HepG2 (cell line): ENCODE data around the gene HLA-DOA. TPM values are rescaled to one million over a fixed set of nuclear protein-coding genes. Genes with fewer than 3 reads are reported as not detected.

Experiments used
- CBX5 ChIP-seq: sonication (generic); formaldehyde crosslinking; IDR thresholded peaks from 2 replicates; pipeline ENCODE4 v1.4.0; 2020; ENCODE audit warnings: missing genetic modification reagents, borderline replicate concordance
- CEBPB ChIP-seq: IDR thresholded peaks from 2 replicates; pipeline ENCODE4 v1.6.1; 2011; ENCODE audit warnings: low read depth, low read length, improper control_type of control experiment, borderline replicate concordance
- MYNN ChIP-seq: sonication (generic); formaldehyde crosslinking; IDR thresholded peaks from 2 replicates; pipeline ENCODE4 v1.4.0; 2020; ENCODE audit warnings: mild to moderate bottlenecking, low read depth, missing genetic modification reagents
- PHF8 ChIP-seq: sonication (generic); formaldehyde crosslinking; IDR thresholded peaks from 2 replicates; pipeline ENCODE4 v1.5.0; 2020; ENCODE audit warnings: missing genetic modification reagents
- XRCC5 ChIP-seq: fragments of 200-400 bp; formaldehyde crosslinking; optimal IDR thresholded peaks from 2 replicates; pipeline ENCODE3; 2017; ENCODE audit warnings: mild to moderate bottlenecking, low read length
- YEATS2 ChIP-seq: sonication (generic); formaldehyde crosslinking; IDR thresholded peaks from 2 replicates; pipeline ENCODE4 v1.4.0; 2020; ENCODE audit warnings: missing genetic modification reagents, borderline replicate concordance
- ZNF451 ChIP-seq: sonication (generic); formaldehyde crosslinking; IDR thresholded peaks from 2 replicates; pipeline ENCODE4 v1.5.0; 2020; ENCODE audit warnings: mild to moderate bottlenecking, missing genetic modification reagents
- polyA plus RNA-seq, 8 experiments: library from polyadenylated mRNA; depleted of rRNA in 3 of 8; stranded (reverse) in 7 of 8; unstranded in 1 of 8; fragments of >200 nt; fragmentation: Illumina TruSeq in 4 of 8; extraction: Trizol in 4 of 8; gene quantifications; 2 replicates each; pipeline versions ENCODE4 v1.2.1 to v1.2.3, GENCODE V29; 2011 to 2016; ENCODE audit warnings: low read depth in 4 of 8, missing spikeins in 1 of 8, mixed read lengths in 1 of 8; ENCODE audit not compliant: insufficient read depth in 1 of 8
- total RNA-seq, 5 experiments: library from RNA; depleted of rRNA; stranded (reverse); fragments of >200 nt; fragmentation: Illumina TruSeq; extraction: Trizol; gene quantifications; 2 replicates each; pipeline ENCODE4 v1.2.3, GENCODE V29; 2016; ENCODE audit warnings: low read depth in 1 of 5
- TF ChIP-seq, protein P1 (sequence below): sonication (generic); formaldehyde crosslinking; IDR thresholded peaks from 2 replicates; pipeline ENCODE4 v1.4.0; 2020; ENCODE audit warnings: missing genetic modification reagents, borderline replicate concordance
- TF ChIP-seq, protein P2 (sequence below): sonication (generic); formaldehyde crosslinking; IDR thresholded peaks from 2 replicates; pipeline ENCODE4 v1.8.1; 2023; ENCODE audit warnings: missing genetic modification reagents, mild to moderate bottlenecking, borderline replicate concordance
- TF ChIP-seq, protein P3 (sequence below): conservative IDR thresholded peaks from 2 replicates; pipeline ENCODE4 v1.6.1; 2018; ENCODE audit warnings: missing genetic modification reagents
- TF ChIP-seq, protein P4 (sequence below): sonication (generic); formaldehyde crosslinking; IDR thresholded peaks from 2 replicates; pipeline ENCODE4 v1.8.0; 2022; ENCODE audit warnings: low read depth, missing genetic modification reagents
- TF ChIP-seq, protein P5 (sequence below): sonication (generic); formaldehyde crosslinking; IDR thresholded peaks from 2 replicates; pipeline ENCODE4 v1.9.0; 2022; ENCODE audit warnings: low read depth, missing genetic modification reagents
- TF ChIP-seq, protein P6 (sequence below): sonication (generic); formaldehyde crosslinking; IDR thresholded peaks from 2 replicates; pipeline ENCODE4 v1.4.0; 2020; ENCODE audit warnings: missing genetic modification reagents
- TF ChIP-seq, protein P7 (sequence below): sonication (generic); formaldehyde crosslinking; IDR thresholded peaks from 2 replicates; pipeline ENCODE4 v1.5.1; 2020; ENCODE audit warnings: missing genetic modification reagents, mild to moderate bottlenecking, borderline replicate concordance

HLA-DOA gene
- total and polyA plus RNA-seq, 2 of the 13 experiments (the other 11 are each of a cell fraction or from before 2014, with no cell fraction given), result 0.03 to 0.09 TPM

DNA sequence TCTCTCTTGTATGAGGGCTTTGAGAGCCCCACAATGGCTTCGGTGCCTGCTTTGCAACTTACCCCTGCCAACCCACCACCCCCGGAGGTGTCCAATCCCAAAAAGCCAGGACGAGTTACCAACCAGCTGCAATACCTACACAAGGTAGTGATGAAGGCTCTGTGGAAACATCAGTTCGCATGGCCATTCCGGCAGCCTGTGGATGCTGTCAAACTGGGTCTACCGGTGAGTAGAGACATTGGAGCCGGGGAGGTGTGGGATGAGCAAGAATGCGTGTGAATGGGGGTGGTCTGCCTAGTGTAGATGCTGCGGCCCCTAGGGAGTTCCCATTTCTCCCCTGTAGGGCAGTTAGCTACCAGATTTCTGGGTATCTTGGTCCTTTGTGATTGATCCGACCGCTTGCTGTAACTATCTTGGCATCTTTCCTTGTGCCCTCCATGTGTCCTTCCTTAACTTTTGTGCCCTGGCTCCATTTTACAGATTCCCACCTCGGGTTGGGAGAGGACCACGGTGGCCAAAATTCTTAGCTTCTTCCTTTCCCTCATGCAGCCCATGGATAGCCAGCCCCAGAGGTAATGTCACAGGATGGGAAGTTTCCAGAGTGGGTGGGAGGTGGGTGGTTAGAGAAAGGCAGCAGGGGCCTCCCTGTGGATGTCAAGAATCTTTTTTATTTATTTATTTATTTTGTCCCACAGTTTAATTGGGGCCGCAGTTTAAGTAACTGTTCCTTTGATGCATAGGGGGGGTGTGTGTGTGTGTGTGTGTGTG lies 34.7 kb downstream of the HLA-DOA start (continued):
- TF ChIP-seq MYNN (CRISPR knock-in tag), result no peak
- TF ChIP-seq PHF8 (CRISPR knock-in tag), result no peak
- TF ChIP-seq XRCC5, result peak; percentile 49
- TF ChIP-seq, protein P1, sequence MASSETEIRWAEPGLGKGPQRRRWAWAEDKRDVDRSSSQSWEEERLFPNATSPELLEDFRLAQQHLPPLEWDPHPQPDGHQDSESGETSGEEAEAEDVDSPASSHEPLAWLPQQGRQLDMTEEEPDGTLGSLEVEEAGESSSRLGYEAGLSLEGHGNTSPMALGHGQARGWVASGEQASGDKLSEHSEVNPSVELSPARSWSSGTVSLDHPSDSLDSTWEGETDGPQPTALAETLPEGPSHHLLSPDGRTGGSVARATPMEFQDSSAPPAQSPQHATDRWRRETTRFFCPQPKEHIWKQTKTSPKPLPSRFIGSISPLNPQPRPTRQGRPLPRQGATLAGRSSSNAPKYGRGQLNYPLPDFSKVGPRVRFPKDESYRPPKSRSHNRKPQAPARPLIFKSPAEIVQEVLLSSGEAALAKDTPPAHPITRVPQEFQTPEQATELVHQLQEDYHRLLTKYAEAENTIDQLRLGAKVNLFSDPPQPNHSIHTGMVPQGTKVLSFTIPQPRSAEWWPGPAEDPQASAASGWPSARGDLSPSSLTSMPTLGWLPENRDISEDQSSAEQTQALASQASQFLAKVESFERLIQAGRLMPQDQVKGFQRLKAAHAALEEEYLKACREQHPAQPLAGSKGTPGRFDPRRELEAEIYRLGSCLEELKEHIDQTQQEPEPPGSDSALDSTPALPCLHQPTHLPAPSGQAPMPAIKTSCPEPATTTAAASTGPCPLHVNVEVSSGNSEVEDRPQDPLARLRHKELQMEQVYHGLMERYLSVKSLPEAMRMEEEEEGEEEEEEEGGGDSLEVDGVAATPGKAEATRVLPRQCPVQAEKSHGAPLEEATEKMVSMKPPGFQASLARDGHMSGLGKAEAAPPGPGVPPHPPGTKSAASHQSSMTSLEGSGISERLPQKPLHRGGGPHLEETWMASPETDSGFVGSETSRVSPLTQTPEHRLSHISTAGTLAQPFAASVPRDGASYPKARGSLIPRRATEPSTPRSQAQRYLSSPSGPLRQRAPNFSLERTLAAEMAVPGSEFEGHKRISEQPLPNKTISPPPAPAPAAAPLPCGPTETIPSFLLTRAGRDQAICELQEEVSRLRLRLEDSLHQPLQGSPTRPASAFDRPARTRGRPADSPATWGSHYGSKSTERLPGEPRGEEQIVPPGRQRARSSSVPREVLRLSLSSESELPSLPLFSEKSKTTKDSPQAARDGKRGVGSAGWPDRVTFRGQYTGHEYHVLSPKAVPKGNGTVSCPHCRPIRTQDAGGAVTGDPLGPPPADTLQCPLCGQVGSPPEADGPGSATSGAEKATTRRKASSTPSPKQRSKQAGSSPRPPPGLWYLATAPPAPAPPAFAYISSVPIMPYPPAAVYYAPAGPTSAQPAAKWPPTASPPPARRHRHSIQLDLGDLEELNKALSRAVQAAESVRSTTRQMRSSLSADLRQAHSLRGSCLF (CRISPR knock-in tag), result no peak
- TF ChIP-seq, protein P2, sequence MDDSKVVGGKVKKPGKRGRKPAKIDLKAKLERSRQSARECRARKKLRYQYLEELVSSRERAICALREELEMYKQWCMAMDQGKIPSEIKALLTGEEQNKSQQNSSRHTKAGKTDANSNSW (CRISPR knock-in tag), result no peak
- TF ChIP-seq, protein P3, sequence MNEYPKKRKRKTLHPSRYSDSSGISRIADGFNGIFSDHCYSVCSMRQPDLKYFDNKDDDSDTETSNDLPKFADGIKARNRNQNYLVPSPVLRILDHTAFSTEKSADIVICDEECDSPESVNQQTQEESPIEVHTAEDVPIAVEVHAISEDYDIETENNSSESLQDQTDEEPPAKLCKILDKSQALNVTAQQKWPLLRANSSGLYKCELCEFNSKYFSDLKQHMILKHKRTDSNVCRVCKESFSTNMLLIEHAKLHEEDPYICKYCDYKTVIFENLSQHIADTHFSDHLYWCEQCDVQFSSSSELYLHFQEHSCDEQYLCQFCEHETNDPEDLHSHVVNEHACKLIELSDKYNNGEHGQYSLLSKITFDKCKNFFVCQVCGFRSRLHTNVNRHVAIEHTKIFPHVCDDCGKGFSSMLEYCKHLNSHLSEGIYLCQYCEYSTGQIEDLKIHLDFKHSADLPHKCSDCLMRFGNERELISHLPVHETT, result no peak
- TF ChIP-seq CEBPB, result no peak
- TF ChIP-seq, protein P4, sequence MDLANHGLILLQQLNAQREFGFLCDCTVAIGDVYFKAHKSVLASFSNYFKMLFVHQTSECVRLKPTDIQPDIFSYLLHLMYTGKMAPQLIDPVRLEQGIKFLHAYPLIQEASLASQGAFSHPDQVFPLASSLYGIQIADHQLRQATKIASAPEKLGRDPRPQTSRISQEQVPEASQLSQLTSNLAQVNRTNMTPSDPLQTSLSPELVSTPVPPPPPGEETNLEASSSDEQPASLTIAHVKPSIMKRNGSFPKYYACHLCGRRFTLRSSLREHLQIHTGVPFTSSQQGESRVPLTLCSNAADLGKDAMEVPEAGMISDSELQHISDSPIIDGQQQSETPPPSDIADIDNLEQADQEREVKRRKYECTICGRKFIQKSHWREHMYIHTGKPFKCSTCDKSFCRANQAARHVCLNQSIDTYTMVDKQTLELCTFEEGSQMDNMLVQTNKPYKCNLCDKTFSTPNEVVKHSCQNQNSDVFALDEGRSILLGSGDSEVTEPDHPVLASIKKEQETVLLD (CRISPR knock-in tag), result no peak
- TF ChIP-seq CBX5 (CRISPR knock-in tag), result no peak
- TF ChIP-seq, protein P5, sequence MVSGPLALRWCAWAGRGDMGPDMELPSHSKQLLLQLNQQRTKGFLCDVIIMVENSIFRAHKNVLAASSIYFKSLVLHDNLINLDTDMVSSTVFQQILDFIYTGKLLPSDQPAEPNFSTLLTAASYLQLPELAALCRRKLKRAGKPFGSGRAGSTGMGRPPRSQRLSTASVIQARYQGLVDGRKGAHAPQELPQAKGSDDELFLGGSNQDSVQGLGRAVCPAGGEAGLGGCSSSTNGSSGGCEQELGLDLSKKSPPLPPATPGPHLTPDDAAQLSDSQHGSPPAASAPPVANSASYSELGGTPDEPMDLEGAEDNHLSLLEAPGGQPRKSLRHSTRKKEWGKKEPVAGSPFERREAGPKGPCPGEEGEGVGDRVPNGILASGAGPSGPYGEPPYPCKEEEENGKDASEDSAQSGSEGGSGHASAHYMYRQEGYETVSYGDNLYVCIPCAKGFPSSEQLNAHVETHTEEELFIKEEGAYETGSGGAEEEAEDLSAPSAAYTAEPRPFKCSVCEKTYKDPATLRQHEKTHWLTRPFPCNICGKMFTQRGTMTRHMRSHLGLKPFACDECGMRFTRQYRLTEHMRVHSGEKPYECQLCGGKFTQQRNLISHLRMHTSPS (CRISPR knock-in tag), result no peak
- TF ChIP-seq, protein P6, sequence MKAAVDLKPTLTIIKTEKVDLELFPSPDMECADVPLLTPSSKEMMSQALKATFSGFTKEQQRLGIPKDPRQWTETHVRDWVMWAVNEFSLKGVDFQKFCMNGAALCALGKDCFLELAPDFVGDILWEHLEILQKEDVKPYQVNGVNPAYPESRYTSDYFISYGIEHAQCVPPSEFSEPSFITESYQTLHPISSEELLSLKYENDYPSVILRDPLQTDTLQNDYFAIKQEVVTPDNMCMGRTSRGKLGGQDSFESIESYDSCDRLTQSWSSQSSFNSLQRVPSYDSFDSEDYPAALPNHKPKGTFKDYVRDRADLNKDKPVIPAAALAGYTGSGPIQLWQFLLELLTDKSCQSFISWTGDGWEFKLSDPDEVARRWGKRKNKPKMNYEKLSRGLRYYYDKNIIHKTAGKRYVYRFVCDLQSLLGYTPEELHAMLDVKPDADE (CRISPR knock-in tag), result no peak
- TF ChIP-seq, protein P7, sequence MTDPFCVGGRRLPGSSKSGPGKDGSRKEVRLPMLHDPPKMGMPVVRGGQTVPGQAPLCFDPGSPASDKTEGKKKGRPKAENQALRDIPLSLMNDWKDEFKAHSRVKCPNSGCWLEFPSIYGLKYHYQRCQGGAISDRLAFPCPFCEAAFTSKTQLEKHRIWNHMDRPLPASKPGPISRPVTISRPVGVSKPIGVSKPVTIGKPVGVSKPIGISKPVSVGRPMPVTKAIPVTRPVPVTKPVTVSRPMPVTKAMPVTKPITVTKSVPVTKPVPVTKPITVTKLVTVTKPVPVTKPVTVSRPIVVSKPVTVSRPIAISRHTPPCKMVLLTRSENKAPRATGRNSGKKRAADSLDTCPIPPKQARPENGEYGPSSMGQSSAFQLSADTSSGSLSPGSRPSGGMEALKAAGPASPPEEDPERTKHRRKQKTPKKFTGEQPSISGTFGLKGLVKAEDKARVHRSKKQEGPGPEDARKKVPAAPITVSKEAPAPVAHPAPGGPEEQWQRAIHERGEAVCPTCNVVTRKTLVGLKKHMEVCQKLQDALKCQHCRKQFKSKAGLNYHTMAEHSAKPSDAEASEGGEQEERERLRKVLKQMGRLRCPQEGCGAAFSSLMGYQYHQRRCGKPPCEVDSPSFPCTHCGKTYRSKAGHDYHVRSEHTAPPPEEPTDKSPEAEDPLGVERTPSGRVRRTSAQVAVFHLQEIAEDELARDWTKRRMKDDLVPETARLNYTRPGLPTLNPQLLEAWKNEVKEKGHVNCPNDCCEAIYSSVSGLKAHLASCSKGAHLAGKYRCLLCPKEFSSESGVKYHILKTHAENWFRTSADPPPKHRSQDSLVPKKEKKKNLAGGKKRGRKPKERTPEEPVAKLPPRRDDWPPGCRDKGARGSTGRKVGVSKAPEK, result no peak
- TF ChIP-seq YEATS2 (CRISPR knock-in tag), result no peak
- TF ChIP-seq ZNF451, result no peak
